Loucy (cell line): ENCODE measurements around the gene CC2D1B.

ENCODE experiments used
- H2AFZ ChIP-seq: fragments of 200-600 bp; sonication (generic); 2 replicates; pipeline ENCODE4 v1.6.0; 2016; ENCODE audit warnings: antibody characterized with exemption, mild to moderate bottlenecking, low read length, moderate library complexity
- H3F3A ChIP-seq: fragments of 200-600 bp; 2 replicates; pipeline ENCODE4 v1.6.0; 2016; ENCODE audit warnings: antibody characterized with exemption, low read depth, mild to moderate bottlenecking
- H3K27me3 ChIP-seq: fragments of 200-600 bp; sonication (generic); 2 replicates; pipeline ENCODE4 v1.6.1; 2014; ENCODE audit warnings: low read length, mild to moderate bottlenecking; ENCODE audit not compliant: insufficient read depth, poor library complexity, severe bottlenecking
- H3K36me3 ChIP-seq: fragments of 200-600 bp; sonication (generic); 2 replicates; pipeline ENCODE4 v1.6.1; 2016; ENCODE audit warnings: low read length; ENCODE audit not compliant: insufficient read depth
- H3K4me1 ChIP-seq: fragments of 200-600 bp; sonication (generic); 2 replicates; pipeline ENCODE4 v1.5.1; 2014; ENCODE audit warnings: low read length, mild to moderate bottlenecking; ENCODE audit not compliant: insufficient read depth, poor library complexity, severe bottlenecking
- H3K4me2 ChIP-seq: fragments of 200-600 bp; sonication (generic); 2 replicates; pipeline ENCODE4 v1.6.0; 2014; ENCODE audit warnings: antibody characterized with exemption, low read length, low read depth, mild to moderate bottlenecking; ENCODE audit not compliant: poor library complexity, severe bottlenecking
- H3K4me3 ChIP-seq: fragments of 200-600 bp; sonication (generic); 2 replicates; pipeline ENCODE4 v1.5.1; 2014; ENCODE audit warnings: low read length, mild to moderate bottlenecking, mixed read lengths; ENCODE audit not compliant: poor library complexity, severe bottlenecking
- H3K79me2 ChIP-seq: fragments of 200-600 bp; sonication (generic); 2 replicates; pipeline ENCODE4 v1.6.1; 2014; ENCODE audit warnings: low read length; ENCODE audit not compliant: insufficient read depth
- H3K9ac ChIP-seq: fragments of 200-600 bp; sonication (generic); 2 replicates; pipeline ENCODE4 v1.6.0; 2014; ENCODE audit warnings: mild to moderate bottlenecking, low read depth, low read length, moderate library complexity; ENCODE audit not compliant: poor library complexity, severe bottlenecking
- H3K9me2 ChIP-seq: fragments of 200-600 bp; sonication (generic); replicated peaks from 2 replicates; pipeline ENCODE4 v1.6.1; 2016; ENCODE audit warnings: low read depth, low read length, mixed read lengths
- H3K9me3 ChIP-seq: fragments of 200-600 bp; sonication (generic); 2 replicates; pipeline ENCODE4 v1.6.1; 2014; ENCODE audit warnings: mild to moderate bottlenecking, antibody characterized with exemption, low read length, low read depth; ENCODE audit not compliant: insufficient read depth
- H4K20me1 ChIP-seq: fragments of 200-600 bp; sonication (generic); 2 replicates; pipeline ENCODE4 v1.6.0; 2014; ENCODE audit warnings: antibody characterized with exemption, low read length, mild to moderate bottlenecking; ENCODE audit not compliant: insufficient read depth, poor library complexity, severe bottlenecking
- CTCF ChIP-seq: fragments of 200-600 bp; sonication (generic); conservative IDR thresholded peaks from 2 replicates; pipeline ENCODE4 v1.5.1; 2014; ENCODE audit warnings: mild to moderate bottlenecking, antibody characterized with exemption, low read length
- EZH2phosphoT487 ChIP-seq: fragments of 200-600 bp; IDR thresholded peaks from 2 replicates; pipeline ENCODE4 v1.6.1; 2018; ENCODE audit warnings: antibody characterized with exemption, mild to moderate bottlenecking, moderate library complexity, borderline replicate concordance

Gene CC2D1B

DNA sequence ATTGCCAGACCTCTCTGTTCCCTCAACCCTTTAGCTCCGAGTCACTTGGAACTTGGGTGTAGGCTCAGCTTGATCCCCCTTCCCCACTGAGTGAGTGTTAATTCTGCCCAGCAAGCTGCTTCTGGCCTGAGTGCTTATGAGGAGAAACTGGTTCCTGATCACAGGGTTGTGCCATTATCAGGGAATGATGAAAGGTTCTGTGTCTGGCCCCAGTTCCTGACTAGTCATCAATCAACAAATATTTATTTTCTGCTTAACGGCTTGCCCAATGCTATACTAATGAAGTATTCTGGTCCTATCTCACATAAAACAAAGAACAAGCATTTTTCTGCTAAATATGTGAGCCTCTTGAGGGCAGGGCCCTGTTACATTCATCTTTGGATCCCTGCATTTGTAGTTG lies 20.8 kb downstream of the CC2D1B start:
- Histone ChIP-seq H3K79me2 (no peaks in the 10 kb centered on the region), H2AFZ (no peak overlapping the region), H3K4me3 (no peak overlapping the region), H3K9me2 (no peaks in the 10 kb centered on the region), H3K27me3 (no peaks in the 10 kb centered on the region), H3K9me3 (no peaks in the 10 kb centered on the region), H4K20me1 (no peaks in the 10 kb centered on the region), H3K9ac (no peak overlapping the region), H3K4me1 (peaks cover 4% of the 10 kb centered on the region), H3F3A (no peaks in the 10 kb centered on the region), H3K4me2 (no peak overlapping the region), H3K36me3 (no peaks in the 10 kb centered on the region)
- TF ChIP-seq CTCF (no peak), EZH2phosphoT487 (no peak)

- Histone ChIP-seq H3K9ac (no peak overlapping the region), H3K9me3 (no peaks in the 10 kb centered on the region), H2AFZ (no peak overlapping the region), H3K9me2 (no peaks in the 10 kb centered on the region), H4K20me1 (no peaks in the 10 kb centered on the region), H3K4me2 (no peak overlapping the region), H3K4me1 (peaks cover under 1% of the 10 kb centered on the region), H3K36me3 (no peaks in the 10 kb centered on the region), H3K79me2 (no peaks in the 10 kb centered on the region), H3K27me3 (no peaks in the 10 kb centered on the region), H3K4me3 (no peak overlapping the region), H3F3A (no peaks in the 10 kb centered on the region)
- no peak for TF ChIP-seq EZH2phosphoT487
- no peak for TF ChIP-seq CTCF
These were observed 22.0 kb downstream of the CC2D1B start for GRCh38 chr1:52343979-52344378.

DNA sequence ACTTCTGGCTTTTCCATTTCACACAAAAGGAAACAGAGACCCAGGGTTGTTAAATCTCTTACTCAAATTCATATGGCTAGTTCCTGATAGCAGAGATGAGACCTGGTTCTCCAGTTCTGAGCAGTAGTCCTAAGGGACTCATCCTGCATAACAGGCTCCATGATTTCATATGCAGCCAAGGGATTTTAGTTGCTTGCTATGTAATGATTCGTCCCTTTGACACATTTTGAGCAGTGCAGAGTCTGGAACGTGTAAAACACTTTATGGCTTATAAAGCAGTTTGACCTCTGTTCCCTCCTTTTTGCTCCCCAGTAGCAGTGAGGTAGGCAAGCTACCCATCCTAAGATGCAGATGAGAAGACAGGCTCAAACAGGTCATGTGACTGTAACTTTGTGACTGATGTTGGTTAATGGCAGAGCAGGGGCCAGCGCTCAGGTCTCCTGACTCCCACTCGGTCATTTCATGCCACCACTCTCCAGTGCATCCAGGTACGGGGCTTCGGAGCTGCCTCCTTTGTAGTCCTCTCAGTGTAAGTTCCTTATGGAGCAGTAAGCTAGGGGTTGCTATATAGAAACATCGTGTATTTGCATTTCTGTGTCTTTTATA lies 24.2 kb downstream of the CC2D1B start:
- Histone ChIP-seq H3F3A (no peaks in the 10 kb centered on the region), H3K9me3 (no peaks in the 10 kb centered on the region), H3K9ac (no peak overlapping the region), H3K27me3 (no peaks in the 10 kb centered on the region), H3K4me2 (no peak overlapping the region), H3K79me2 (no peaks in the 10 kb centered on the region), H4K20me1 (no peaks in the 10 kb centered on the region), H3K4me1 (no peaks in the 10 kb centered on the region), H2AFZ (no peak overlapping the region), H3K9me2 (no peaks in the 10 kb centered on the region), H3K4me3 (no peak overlapping the region), H3K36me3 (no peaks in the 10 kb centered on the region)
- TF ChIP-seq CTCF, result no peak
- no peak for TF ChIP-seq EZH2phosphoT487
